WTC11 (cell line): ENCODE data around the gene C17orf50. TPM values are rescaled to one million over a fixed set of nuclear protein-coding genes. Genes with fewer than 3 reads are reported as not detected.

Experiments used
- ARID4B ChIP-seq: sonication (generic); formaldehyde crosslinking; IDR thresholded peaks from 2 replicates; pipeline ENCODE4 v1.8.0; 2023; ENCODE audit warnings: missing genetic modification reagents, mild to moderate bottlenecking, borderline replicate concordance
- CDX4 ChIP-seq: fragments of 250-450 bp; sonication (Bioruptor Pico); IDR thresholded peaks from 2 replicates; pipeline ENCODE4 v1.9.0; 2021; ENCODE audit warnings: moderate library complexity, mild to moderate bottlenecking, inconsistent platforms, borderline replicate concordance
- FOXK1 ChIP-seq: sonication (generic); formaldehyde crosslinking; IDR thresholded peaks from 2 replicates; pipeline ENCODE4 v1.8.0; 2022; ENCODE audit warnings: mild to moderate bottlenecking, moderate library complexity, missing genetic modification reagents
- FOXP1 ChIP-seq: sonication (generic); formaldehyde crosslinking; IDR thresholded peaks from 2 replicates; pipeline ENCODE4 v1.8.0; 2022; ENCODE audit warnings: missing genetic modification reagents, mild to moderate bottlenecking, moderate library complexity, borderline replicate concordance
- GTF2I ChIP-seq: fragments of 250-450 bp; sonication (Bioruptor Pico); conservative IDR thresholded peaks from 2 replicates; pipeline ENCODE4 v1.4.0; 2021; ENCODE audit warnings: mild to moderate bottlenecking
- IRF1 ChIP-seq: sonication (generic); formaldehyde crosslinking; IDR thresholded peaks from 2 replicates; pipeline ENCODE4 v1.8.0; 2023; ENCODE audit warnings: missing genetic modification reagents
- JUN ChIP-seq: sonication (generic); formaldehyde crosslinking; IDR thresholded peaks from 2 replicates; pipeline ENCODE4 v1.8.0; 2023; ENCODE audit warnings: mild to moderate bottlenecking, missing genetic modification reagents
- KAT7 ChIP-seq: sonication (generic); formaldehyde crosslinking; IDR thresholded peaks from 2 replicates; pipeline ENCODE4 v1.8.1; 2023; ENCODE audit warnings: missing genetic modification reagents, mild to moderate bottlenecking, borderline replicate concordance
- MYBL2 ChIP-seq: sonication (generic); formaldehyde crosslinking; IDR thresholded peaks from 2 replicates; pipeline ENCODE4 v1.8.1; 2023; ENCODE audit warnings: mild to moderate bottlenecking, moderate library complexity, missing genetic modification reagents
- PREB ChIP-seq: sonication (generic); formaldehyde crosslinking; IDR thresholded peaks from 2 replicates; pipeline ENCODE4 v1.8.1; 2022; ENCODE audit warnings: mild to moderate bottlenecking, missing genetic modification reagents, moderate library complexity, borderline replicate concordance
- PRRX2 ChIP-seq: fragments of 250-450 bp; sonication (Bioruptor Pico); IDR thresholded peaks from 2 replicates; pipeline ENCODE4 v1.8.0; 2021; ENCODE audit warnings: mild to moderate bottlenecking
- RELA ChIP-seq: sonication (generic); formaldehyde crosslinking; IDR thresholded peaks from 2 replicates; pipeline ENCODE4 v1.8.1; 2022; ENCODE audit warnings: missing genetic modification reagents, mild to moderate bottlenecking, borderline replicate concordance
- SMAD3 ChIP-seq: sonication (generic); formaldehyde crosslinking; IDR thresholded peaks from 2 replicates; pipeline ENCODE4 v1.8.0; 2022; ENCODE audit warnings: missing genetic modification reagents, mild to moderate bottlenecking, borderline replicate concordance
- TP53 ChIP-seq: sonication (generic); formaldehyde crosslinking; IDR thresholded peaks from 2 replicates; pipeline ENCODE4 v1.8.1; 2023; ENCODE audit warnings: mild to moderate bottlenecking, missing genetic modification reagents
- ZNF232 ChIP-seq: sonication (generic); formaldehyde crosslinking; IDR thresholded peaks from 2 replicates; pipeline ENCODE4 v1.8.0; 2022; ENCODE audit warnings: mild to moderate bottlenecking, missing genetic modification reagents
- ZNF263 ChIP-seq: sonication (generic); formaldehyde crosslinking; IDR thresholded peaks from 2 replicates; pipeline ENCODE4 v1.8.1; 2022; ENCODE audit warnings: low read depth, mild to moderate bottlenecking, moderate library complexity, missing genetic modification reagents
- ZNF281 ChIP-seq: sonication (generic); formaldehyde crosslinking; IDR thresholded peaks from 2 replicates; pipeline ENCODE4 v1.8.0; 2023; ENCODE audit warnings: mild to moderate bottlenecking, missing genetic modification reagents
- ZNF671 ChIP-seq: fragments of 250-450 bp; sonication (Bioruptor Pico); IDR thresholded peaks from 2 replicates; pipeline ENCODE4 v1.8.0; 2021; ENCODE audit warnings: mild to moderate bottlenecking
- total RNA-seq: library from RNA; stranded (reverse); gene quantifications from 3 replicates; pipeline ENCODE4 v1.2.3, GENCODE V29; 2021
- TF ChIP-seq, protein P1 (sequence below): sonication (generic); formaldehyde crosslinking; IDR thresholded peaks from 2 replicates; pipeline ENCODE4 v1.8.1; 2023; ENCODE audit warnings: mild to moderate bottlenecking, moderate library complexity, missing genetic modification reagents
- TF ChIP-seq, protein P2 (sequence below): sonication (generic); formaldehyde crosslinking; IDR thresholded peaks from 2 replicates; pipeline ENCODE4 v1.8.1; 2023; ENCODE audit warnings: mild to moderate bottlenecking, missing genetic modification reagents, moderate library complexity
- TF ChIP-seq, protein P3 (sequence below): sonication (generic); formaldehyde crosslinking; IDR thresholded peaks from 2 replicates; pipeline ENCODE4 v1.8.1; 2022; ENCODE audit warnings: low read depth, missing genetic modification reagents, borderline replicate concordance
- TF ChIP-seq, protein P4 (sequence below): sonication (generic); formaldehyde crosslinking; IDR thresholded peaks from 2 replicates; pipeline ENCODE4 v1.8.1; 2023; ENCODE audit warnings: mild to moderate bottlenecking, missing genetic modification reagents

The C17orf50 gene
- total RNA-seq, 1 experiment from 2014 or later, result 0.35 TPM

DNA sequence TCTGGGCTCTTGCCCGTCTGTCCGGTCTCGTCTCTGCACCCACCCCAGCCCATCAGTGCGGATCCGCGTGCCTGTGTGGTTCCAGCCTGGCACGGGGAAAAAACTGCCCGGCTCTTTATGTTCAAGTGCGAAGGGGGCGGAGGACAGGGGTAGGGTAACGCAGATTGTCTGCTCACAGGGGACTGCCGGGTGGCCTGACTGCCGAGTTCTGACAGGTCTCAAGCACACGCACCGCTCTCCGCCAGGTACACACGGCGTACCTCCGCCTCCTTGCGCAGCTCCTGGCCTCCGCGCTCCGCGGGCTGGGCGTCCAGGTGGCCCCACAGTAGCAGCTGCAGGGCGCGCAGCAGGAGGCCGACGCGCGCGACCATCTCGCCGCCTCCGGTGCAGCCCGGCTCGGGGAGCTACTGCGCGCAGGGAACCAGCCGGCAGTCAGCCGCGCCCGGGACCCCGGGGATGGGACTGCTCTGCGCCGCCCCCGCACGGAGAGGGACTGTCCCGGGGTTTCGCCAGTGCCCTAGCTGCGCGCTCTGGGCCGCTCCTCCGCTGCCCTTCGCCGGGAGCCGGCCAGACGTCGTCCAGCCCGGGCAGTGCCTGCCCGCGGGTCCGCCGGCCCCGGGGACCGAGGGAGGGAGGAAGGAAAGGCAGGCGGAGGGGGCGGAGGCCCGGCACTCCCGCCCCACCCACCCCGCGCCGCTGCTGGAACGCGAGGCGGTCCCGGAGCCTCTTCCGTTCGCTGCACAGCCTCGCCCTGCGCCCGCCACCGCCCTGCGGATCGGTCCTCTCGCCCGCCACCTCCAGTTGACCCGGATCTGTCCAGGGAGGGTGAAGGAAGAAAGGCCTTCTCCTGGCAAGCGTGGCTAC, 34.6 kb downstream of the C17orf50 start, which contains the start of gene MMP28 (continued):
- TF ChIP-seq ZNF281 (CRISPR knock-in tag) (no peak), TP53 (peak; percentile 54; the same call in 1 of the 2 replicates), ZNF232 (no peak), GTF2I (no peak), PREB (CRISPR knock-in tag) (no peak), KAT7 (CRISPR knock-in tag) (peak; percentile 96; the same call in 1 of the 2 replicates), ZNF671 (CRISPR knock-in tag) (no peak), RELA (CRISPR knock-in tag) (no peak), PRRX2 (CRISPR knock-in tag) (no peak), CDX4 (CRISPR knock-in tag) (no peak), FOXK1 (CRISPR knock-in tag) (no peak), MYBL2 (no peak), IRF1 (no peak), ARID4B (CRISPR knock-in tag) (no peak), SMAD3 (CRISPR knock-in tag) (no peak), JUN (CRISPR knock-in tag) (no peak), ZNF263 (CRISPR knock-in tag) (no peak), FOXP1 (CRISPR knock-in tag) (peak; percentile 12; the same call in 1 of the 2 replicates)
- TF ChIP-seq, protein P1, sequence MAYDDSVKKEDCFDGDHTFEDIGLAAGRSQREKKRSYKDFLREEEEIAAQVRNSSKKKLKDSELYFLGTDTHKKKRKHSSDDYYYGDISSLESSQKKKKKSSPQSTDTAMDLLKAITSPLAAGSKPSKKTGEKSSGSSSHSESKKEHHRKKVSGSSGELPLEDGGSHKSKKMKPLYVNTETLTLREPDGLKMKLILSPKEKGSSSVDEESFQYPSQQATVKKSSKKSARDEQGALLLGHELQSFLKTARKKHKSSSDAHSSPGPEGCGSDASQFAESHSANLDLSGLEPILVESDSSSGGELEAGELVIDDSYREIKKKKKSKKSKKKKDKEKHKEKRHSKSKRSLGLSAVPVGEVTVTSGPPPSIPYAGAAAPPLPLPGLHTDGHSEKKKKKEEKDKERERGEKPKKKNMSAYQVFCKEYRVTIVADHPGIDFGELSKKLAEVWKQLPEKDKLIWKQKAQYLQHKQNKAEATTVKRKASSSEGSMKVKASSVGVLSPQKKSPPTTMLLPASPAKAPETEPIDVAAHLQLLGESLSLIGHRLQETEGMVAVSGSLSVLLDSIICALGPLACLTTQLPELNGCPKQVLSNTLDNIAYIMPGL, result peak; percentile 78; the same call in 1 of the 2 replicates
- TF ChIP-seq, protein P2, sequence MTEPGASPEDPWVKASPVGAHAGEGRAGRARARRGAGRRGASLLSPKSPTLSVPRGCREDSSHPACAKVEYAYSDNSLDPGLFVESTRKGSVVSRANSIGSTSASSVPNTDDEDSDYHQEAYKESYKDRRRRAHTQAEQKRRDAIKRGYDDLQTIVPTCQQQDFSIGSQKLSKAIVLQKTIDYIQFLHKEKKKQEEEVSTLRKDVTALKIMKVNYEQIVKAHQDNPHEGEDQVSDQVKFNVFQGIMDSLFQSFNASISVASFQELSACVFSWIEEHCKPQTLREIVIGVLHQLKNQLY (CRISPR knock-in tag), result no peak
- TF ChIP-seq, protein P3, sequence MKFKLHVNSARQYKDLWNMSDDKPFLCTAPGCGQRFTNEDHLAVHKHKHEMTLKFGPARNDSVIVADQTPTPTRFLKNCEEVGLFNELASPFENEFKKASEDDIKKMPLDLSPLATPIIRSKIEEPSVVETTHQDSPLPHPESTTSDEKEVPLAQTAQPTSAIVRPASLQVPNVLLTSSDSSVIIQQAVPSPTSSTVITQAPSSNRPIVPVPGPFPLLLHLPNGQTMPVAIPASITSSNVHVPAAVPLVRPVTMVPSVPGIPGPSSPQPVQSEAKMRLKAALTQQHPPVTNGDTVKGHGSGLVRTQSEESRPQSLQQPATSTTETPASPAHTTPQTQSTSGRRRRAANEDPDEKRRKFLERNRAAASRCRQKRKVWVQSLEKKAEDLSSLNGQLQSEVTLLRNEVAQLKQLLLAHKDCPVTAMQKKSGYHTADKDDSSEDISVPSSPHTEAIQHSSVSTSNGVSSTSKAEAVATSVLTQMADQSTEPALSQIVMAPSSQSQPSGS (CRISPR knock-in tag), result no peak
- TF ChIP-seq, protein P4, sequence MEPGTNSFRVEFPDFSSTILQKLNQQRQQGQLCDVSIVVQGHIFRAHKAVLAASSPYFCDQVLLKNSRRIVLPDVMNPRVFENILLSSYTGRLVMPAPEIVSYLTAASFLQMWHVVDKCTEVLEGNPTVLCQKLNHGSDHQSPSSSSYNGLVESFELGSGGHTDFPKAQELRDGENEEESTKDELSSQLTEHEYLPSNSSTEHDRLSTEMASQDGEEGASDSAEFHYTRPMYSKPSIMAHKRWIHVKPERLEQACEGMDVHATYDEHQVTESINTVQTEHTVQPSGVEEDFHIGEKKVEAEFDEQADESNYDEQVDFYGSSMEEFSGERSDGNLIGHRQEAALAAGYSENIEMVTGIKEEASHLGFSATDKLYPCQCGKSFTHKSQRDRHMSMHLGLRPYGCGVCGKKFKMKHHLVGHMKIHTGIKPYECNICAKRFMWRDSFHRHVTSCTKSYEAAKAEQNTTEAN (CRISPR knock-in tag), result peak; percentile 71; the same call in 1 of the 2 replicates
